HG03565 (cell line): ENCODE data around the gene VPS13D.
"Not testable (repeated sequence)": the region's sequence is repeated elsewhere in the genome, so short reads cannot be mapped to it uniquely, and the experiment has no call there.

Experiments
- ATAC-seq: cut with Tn5 transposase; IDR thresholded peaks from one replicate; pipeline ENCODE4 v1.9.1; 2021; ENCODE audit warnings: mild to moderate bottlenecking, moderate library complexity; ENCODE audit not compliant: unreplicated experiment

The VPS13D gene

DNA sequence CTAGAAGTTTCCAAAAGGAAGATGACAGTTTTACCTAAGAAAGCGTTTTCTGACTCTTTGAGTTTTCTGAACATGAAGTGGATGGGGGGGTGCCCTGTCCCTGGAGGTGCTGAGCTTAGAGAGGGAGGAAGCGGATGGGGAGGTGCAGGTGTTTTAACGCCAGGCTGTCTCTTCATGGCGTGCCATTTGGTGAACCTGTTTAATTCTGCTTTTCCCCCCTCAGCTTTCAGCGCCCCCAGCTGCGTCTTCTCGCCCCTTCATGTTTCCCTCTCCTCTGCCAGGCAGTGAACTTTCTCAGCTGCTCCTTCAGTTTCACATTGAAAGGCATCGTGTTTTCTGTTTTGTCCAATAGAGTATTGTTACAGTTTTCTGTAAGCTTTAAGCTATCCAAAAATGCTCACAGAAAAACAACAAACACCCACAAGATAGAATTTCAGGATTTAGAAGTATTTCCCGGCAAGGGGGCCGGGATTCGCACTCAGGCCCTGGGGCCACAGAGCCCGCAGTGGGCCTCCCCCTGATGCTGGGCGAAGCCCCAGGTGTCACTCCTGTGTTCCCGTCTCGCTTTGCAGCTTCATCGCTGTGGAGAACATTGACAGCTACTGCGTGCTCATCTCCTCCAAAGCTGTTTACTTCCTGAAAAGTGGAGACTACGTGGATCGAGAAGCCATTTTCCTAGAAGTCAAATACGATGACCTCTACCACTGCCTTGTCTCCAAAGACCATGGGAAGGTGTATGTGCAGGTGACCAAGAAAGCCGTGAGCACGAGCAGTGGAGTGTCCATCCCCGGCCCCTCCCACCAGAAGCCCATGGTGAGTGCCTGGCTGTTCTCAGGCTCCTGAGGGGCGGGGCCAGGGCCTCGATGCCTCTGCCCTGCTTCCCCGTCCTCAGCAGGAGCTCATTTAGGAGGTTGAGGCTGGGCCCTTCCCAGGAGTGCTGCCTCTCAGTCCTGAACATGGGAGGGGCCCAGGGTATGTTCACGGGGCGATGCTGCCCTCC is 276.8 kb downstream of the VPS13D start:
- ATAC-seq = no peak

DNA sequence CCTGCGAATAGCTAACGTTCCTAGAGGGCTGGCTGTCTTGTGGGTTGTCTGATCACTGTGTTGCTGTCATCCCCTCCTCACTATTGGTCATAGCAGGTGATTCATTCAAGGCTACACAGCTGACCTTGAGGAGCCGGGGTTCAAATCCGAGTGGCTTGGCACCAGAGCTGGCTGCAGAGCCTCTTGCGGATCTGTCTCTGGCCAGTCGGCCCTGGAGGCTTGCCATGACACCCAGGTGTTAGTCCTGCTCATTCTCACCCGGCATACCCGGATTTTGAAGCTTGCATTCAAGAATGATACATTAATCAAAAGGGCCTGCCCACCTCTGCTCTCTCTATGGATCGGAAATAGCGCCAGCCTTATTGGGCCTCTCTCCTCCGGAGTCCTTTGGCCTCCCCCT is 277.8 kb downstream of the VPS13D start:
- ATAC-seq = no peak

DNA sequence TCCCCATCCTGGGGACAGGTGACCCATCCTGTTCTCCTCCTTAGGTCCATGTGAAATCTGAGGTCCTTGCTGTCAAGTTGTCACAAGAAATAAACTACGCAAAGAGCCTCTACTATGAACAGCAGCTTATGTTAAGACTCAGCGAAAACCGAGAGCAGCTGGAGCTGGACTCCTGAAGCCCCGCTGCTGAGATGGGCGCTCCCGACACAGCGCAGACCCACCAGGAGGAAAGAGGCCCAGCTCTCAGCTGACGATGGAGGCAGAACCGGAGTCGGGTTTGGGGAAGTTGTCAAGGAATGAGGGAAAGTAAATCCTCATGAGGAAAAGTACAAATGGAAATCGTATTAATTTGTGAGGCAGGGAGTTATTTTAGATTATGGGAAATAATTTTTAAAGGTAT is 279.0 kb downstream of the VPS13D start:
- no peak for ATAC-seq

DNA sequence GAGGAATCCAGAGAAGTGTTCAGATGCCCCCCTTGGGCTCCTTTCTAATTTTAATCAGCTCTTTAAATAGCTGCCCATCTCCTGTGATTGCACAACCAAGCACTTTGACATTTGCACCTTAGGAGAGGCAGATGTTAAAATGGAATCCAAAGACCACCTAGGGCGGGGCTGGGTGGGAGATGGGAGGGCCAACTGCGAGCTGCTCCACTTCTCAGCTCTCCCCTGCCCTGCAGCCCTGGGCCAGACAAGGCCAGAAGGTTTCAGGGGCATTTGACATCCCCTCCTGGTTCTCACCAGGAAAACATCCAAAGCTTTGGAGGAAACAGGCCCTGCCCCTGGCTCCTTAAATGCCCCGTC is 281.3 kb downstream of the VPS13D start:
- no peak for ATAC-seq

DNA sequence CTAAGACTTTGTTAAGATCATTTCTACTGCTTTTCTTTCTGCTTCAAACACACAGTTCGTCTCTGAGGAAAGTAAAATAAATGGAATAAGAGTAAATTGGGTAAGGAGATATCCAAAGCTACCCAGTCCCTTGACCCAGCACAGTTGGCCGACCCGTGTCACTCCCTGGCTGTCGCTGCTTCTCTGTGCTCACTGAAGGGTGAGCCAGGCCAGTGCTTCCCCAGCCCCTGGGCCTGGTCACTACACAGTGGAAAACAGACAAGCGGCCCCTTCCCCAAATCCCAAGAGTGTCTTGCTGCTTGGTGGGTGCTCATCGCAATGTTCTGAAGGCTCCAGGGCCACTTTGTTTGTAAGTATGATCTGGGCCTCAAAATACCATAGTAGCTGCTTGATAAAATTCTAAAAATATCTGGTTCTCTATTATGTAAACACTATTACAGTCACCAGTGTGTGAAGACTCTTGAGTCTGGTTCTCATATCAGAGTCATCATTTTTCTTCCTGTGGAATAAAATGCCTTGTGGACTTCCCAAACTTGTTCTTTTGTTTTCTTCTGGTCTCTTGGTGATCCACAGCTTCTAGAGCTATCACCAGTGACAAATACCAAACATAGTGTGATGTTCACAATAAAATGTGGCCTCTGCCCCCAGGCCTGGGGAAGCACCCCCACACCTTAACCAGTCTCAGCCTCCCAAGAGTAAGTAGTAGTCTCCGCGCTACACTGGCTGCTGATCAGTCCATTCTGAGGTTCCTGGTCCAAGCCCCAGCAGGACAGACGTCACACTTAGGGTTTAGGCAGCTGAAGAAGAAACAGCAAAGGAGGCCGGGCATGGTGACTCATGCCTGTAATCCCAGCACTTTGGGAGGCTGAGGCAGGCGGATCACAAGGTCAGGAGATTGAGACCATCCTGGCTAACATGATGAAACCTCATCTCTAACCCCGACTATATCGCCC is 282.0 kb downstream of the VPS13D start:
- no peak for ATAC-seq

DNA sequence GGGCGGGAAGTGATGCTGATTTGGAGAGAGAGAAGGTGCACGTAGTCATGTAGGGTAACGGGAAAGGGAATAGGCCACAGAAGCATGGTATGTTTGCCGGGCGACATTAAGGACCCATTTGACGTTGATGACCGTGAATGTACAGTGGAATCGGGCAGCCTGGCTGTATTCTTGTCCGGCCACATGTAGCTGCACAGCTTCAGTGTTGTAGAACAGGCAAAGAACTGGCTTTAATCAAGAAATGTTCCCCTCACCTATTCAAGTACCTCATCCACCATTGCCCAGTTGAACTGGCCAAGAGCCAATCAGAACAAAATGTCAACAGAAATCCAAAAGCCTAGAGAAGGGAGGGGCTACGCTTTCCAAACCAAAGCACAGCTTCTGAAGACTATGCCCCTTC is 283.4 kb downstream of the VPS13D start:
- no peak for ATAC-seq

DNA sequence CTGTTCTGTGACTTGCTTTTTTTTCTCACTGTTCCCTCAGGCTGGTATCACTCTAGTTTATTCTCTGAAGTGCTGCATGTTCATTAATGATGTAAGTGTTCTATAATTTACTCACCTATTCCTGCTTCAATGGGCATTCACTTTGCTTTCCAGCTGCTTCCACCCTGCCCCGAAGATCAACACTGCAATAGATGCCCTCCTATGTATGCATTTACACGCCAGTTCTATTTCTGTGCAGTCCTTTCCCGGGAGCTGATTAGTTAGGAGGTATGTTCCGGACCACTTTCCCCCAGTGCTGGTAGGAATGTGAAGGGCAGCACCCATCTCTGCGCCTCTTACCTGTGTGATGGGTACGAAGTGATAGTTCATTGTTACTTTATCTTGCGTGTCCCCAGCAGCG is 284.8 kb downstream of the VPS13D start:
- no peak for ATAC-seq

DNA sequence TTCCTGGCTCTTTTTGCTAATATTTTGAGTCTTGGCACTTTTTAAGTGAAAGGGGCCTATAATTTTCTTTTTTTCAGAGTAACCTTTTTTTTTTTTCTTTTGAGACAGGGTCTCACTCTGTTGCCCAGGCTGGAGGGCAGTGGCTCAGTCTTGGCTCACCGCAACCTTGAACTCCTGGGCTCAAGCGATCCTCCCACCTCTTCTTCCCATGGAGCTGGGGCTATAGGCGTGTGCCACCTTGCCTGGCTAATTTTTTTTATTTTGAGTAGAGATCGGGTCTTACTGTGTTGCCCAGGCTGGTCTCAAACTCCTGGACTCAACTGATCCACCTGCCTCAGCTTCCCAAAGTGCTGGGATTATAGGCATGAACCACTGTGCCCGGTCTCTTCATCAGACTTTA is 285.4 kb downstream of the VPS13D start:
- ATAC-seq = no peak

DNA sequence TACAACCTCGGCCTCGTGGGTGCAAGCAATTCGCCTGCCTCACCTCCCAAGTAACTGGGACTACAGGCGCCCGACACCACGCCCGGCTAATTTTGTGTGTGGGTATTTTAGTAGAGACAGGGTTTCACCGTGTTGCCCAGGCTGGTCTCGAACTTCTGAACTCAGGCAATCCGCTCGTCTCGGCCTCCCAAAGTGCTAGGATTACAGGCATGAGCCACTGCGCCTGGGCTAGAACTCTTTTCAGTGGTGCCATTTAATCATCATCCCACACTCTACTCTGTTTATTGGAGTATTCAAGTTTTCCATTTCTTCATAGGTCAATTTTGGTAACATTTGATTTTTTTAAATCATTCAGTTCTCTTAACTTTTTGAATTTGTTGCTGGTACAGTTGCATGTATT is 286.9 kb downstream of the VPS13D start:
- ATAC-seq = no peak

DNA sequence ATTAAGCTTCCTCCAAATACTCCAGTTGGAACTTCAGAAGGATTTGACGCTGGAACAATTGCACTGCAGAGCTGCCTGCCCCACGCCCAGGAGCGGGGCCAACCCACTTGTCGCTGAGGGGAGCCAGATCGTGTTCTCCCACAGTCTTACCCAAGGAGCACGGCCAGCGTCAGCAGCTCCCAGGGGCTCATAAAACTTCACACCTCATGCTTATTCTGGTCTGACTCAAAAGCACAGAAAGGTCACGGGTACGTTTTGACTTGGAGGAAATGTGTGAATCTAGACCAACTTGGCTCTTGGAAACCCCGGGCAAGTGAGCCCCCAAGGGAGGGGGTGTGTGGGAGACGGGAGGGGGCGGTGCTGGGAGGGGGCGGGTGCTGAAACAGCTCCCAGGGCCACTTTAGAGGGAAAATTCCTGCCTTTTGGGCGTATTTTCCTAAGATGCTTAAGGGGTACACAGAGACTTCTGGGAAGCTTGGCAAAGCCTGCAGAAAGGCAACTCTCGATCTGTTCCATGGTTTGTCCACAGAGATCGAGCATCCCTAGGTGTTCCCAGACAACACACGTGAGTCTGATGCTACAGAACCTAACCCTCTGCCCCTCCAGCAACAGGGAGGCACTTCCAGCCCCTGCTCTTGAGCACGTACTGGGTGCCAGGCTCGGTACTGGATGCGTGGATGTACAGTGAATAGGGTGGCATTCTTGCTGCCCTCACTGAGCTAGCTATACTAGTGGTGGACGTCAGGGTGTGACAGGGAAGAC is 289.3 kb downstream of the VPS13D start:
- ATAC-seq = no peak

DNA sequence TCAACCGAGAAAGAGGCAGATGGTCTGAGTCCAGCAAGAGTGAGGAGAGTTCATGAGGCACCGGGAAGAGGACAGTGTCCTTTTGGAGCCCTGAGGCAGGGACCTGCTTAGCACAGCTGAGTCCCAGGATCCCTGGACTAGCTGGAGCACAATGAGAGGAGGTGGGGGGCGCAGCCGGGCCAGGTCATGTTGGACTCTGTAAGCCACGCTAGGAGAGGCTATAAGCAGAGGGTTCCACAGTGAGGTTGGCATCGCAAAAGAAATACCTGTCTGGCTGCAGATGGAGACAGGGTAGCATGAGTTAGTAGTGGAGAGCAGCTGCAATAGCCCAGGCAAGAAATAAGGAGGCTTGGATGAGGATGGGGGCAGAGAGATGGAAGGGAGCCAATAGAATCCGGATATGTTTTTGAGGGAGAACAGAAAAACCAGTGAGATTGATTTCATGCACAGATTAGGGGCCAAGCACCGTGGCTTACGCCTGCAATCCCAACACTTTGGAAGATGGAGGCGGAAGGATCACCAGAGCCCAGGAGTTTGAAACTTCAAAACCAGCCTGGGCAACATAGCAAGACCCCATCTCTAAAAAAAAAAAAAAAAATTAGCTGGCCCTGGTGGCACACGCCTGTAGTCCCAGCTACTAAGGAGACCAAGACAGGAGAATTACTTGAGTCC is 290.0 kb downstream of the VPS13D start:
- no peak for ATAC-seq

DNA sequence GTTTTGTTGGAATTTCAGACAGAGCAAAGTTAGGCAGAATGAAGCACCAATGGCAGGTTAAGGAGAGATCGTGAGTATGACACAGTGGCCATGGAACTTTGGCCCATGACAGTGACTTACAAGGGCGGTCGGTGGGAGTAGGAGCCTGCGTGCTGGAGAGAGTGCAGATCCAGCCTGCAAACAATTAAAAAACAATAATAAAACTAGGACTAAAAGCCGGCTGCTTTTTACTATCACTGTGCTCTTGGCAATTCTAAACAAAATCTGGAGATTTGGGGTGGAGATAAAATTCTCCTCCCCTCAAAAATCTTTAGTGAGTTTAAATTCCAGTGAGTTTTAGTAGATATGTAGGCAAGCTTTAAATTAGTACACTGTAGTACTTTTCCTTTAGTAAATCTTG is 291.3 kb downstream of the VPS13D start:
- no peak for ATAC-seq

DNA sequence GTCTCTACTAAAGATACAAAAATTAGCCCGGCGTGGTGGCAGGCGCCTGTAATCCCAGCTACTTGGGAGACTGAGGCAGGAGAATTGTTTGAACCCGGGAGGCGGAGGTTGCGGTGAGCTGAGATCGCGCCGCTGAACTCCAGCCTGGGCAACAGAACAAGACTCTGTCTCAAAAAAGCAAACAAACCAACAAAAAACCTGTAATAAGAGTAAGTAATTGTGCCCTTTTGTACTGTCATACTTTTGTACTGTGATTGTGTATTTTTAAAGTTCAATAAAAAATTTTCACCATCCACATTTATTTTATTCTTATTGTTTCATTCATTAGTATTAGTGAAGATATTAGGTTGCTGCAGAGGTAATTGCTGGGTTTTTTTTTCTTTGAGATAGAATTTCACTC is 292.9 kb downstream of the VPS13D start:
- not testable (repeated sequence) for ATAC-seq

DNA sequence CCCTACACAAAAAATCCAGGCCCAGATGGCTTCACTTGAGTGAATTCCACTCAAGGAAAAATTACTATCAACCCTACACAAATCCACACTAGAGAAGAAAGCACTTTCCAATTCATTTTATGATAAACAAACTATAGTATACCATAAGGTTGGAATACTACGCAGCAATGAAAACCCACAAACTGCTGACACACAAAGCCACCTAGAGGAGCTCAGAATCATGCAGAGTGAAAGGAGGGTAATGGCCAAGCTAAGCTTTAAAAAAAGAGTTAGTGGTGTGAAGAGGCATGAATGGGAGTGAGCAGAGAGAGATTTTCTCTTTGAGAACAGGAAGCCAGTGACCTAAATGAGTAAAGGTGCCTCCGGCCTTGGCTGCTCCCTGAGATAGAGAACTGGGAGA is 294.4 kb downstream of the VPS13D start:
- no peak for ATAC-seq

DNA sequence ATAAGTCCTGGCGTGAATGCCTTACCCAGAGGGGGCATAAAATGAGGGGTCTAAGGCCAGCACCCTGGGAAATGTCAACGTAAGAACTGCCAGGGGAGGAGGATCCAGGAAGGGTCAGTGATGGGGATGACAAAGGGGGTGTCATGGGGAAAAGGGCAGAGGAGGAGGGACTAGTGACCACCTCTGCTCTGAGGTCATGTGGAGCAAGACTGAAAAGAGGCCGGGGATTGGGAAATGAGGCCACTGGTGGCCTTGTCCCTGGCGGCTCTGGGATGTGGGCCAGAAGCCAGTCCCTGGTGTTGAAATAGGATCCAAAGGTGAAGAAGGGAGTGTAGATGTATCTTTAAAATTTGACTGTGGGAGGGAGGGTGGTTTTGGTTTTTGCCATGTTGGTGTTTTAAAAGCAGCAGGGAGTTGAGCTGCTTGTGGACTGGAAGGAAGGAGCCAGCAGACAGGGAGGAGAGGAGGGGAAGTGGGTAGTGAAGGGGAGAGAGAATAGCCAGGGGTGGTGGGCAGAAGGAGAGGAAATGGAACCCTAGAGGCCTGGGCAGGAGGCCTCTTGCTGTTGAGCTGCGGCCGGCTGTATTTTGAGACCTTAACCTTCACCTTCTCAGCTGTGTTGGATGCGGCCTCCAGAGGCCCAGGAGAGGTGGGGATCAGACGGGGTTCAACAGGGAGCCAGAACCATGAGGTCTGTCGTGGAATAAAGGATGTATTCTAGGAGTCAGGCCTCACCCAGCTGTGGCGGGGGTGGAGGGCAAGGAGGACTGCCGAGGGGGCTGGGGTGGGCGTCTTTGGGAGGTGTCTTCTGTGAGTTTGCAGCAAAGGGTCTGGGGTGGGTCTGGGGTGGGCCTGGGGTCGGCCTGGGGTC is 295.7 kb downstream of the VPS13D start:
- ATAC-seq = no peak

DNA sequence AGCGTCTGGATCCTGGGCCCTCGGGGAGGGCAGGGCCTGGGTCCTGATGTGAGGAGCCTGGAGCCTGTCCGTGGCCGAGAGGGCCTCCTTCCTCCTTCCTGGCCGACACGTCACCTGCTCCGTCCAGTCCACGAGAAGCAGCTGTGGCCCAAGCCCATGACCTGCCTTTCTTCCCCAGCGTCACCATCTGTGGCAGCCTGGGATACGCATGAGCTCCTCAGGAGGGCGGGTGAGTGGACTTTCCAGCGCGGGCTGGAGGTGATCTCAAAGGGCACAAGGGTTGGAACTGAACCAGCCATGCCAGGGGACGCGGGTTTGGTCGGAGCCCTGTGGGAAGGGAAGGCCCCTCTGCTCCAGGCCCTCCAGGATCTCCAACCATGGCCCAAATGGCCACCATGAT is 297.7 kb downstream of the VPS13D start:
- no peak for ATAC-seq

DNA sequence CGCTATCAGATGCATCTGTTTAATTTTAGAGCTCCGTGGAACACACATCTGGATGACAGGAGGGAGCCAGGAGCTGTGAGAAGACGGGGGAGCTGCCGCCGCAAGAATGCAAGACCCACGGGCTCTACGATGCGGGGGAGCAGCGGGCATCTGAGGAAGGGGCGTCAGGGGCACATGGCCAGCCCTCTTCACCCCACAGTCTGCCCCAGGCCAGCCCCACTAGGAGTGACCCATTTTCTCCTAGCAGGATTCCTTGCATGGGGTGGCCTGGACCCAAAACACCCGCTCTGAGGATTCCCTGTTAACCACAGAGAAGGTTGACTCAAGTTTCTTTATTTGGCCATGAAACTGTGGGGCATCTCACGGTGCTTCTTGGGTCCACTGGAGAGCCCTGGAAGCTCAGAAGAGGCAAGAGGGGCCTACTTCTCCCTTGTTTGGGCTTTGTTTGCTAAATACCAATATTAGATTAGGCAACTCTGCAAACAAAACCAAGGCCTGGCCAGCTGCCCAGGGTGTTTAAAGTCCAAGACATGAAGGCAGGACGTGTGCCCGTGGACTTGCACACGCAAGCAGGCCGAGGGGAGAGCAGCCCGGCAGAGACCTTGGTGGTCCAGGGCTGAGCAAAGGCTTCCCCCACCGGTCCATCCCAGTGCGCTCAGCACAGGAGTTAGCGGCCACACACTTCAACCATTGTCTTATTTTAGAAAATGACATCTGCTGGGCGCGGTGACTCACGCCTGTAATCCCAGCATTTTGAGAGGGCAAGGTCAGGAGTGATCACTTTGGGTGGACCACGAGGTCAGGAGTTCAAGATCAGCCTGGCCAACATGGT is 298.4 kb downstream of the VPS13D start:
- ATAC-seq = no peak

DNA sequence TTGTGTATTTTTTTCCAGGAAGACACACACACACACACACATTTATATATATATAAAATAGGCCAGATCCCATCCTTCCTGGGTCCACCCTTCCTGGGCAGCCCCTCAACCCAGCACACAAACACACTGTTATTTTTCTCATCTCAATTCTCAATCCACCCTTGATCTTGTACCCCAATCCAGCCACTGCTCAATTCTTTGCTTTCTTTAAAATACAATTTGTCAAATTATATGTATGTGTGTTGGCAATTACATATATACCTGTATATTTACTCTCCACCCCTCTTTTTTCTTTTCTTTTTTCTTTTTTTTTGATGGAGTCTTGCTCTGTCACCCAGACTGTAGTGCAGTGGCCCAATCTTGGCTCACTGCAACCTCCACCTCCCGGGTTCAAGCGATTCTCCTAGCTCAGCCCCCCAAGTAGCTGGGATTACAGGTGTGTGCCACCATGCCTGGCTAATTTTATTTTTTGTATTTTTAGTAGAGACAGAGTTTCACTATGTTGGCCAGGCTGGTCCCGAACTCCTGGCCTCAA is 299.9 kb downstream of the VPS13D start:
- ATAC-seq = no peak
